Coronary artery (tissue), 2 donors: ENCODE data around the gene DEFB132.
"Not testable (repeated sequence)": the region's sequence is repeated elsewhere in the genome, so short reads cannot be mapped to it uniquely, and the experiment has no call there.

Experiments
- DNase-seq: peaks from one replicate; pipeline ENCODE4 v3.0.0-alpha.2; 2017; ENCODE audit warnings: low spot score
- H3K27ac ChIP-seq, 2 donors: fragments of 200-600 bp; sonication (generic); one replicate each; pipeline ENCODE4 v1.5.1; 2016 to 2019
- H3K4me3 ChIP-seq: fragments of 200-600 bp; sonication (generic); 2 replicates; pipeline ENCODE4 v1.5.1; 2016; ENCODE audit warnings: mild to moderate bottlenecking, moderate library complexity
- TF ChIP-seq, protein P1 (sequence below): fragments of 200-600 bp; sonication (generic); IDR thresholded peaks from one replicate; pipeline ENCODE4 v1.5.1; 2019; ENCODE audit warnings: antibody characterized with exemption

Gene DEFB132

DNA sequence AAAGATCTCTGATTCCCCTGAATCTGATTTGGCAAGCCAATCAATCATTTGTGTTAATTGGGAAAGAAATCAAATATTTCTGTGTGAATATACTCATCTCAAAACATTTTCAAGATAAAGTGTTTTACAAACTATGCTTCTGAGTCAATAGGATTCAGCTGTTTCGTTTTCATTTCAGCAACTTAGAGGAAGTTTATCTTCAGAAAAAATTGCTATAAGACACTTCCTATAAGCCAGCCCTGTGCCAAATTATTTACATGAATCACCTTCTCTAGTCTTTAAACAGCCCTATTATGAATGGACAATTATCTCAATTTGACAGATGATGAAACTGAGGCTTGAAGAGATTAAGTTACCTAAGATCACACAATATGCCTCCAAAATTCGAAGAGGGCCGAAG is 19.6 kb upstream of the DEFB132 start:
- DNase-seq: no peak
- TF ChIP-seq, protein P1, sequence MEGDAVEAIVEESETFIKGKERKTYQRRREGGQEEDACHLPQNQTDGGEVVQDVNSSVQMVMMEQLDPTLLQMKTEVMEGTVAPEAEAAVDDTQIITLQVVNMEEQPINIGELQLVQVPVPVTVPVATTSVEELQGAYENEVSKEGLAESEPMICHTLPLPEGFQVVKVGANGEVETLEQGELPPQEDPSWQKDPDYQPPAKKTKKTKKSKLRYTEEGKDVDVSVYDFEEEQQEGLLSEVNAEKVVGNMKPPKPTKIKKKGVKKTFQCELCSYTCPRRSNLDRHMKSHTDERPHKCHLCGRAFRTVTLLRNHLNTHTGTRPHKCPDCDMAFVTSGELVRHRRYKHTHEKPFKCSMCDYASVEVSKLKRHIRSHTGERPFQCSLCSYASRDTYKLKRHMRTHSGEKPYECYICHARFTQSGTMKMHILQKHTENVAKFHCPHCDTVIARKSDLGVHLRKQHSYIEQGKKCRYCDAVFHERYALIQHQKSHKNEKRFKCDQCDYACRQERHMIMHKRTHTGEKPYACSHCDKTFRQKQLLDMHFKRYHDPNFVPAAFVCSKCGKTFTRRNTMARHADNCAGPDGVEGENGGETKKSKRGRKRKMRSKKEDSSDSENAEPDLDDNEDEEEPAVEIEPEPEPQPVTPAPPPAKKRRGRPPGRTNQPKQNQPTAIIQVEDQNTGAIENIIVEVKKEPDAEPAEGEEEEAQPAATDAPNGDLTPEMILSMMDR: no peak
- Histone ChIP-seq H3K27ac (no peak overlapping the region), H3K4me3 (no peak overlapping the region)

DNA sequence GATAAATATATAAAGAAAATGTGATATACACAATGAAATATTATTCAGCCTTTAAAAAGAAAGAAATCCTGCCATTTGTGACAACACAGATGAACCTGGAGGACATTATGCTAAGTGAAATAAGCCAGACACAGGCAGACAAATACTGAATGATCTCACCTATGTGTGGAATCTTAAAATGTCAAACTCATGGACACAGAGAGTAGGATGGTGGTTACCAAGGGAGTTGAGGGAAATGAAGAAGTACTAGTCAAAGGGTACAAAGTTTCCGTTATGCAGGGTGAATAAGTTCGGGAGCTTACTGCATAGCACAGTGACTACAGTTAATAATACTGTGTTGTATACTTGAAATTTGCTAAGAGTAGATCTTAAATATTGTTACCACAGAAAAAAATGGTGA is 14.6 kb upstream of the DEFB132 start:
- TF ChIP-seq, protein P1: no peak
- no peak for DNase-seq
- H3K4me3 ChIP-seq: no peak overlapping the region

DNA sequence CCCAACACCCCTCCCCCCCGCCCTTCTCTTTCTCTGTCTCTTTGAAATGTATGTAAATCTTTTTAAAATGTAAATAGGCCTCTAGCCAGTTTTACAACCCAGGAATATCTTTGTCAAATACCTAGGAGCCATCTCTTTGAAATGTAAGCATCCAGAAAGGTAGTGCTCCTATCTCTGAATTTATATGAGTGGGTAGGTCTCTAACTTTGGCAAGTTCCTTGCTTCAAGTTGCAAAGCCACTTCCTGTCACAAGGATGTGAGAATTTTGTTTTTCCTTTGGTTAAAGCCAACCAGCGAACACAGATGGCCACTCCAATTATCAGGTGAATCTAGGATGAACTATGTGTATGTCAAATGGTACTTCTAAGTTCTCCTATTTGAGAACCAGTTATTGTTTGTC is 6.2 kb upstream of the DEFB132 start:
- Histone ChIP-seq H3K27ac (no peak overlapping the region), H3K4me3 (no peak overlapping the region)
- TF ChIP-seq, protein P1: no peak
- no peak for DNase-seq

More for the DNA sequence above, 14.6 kb upstream of the DEFB132 start:
- H3K27ac ChIP-seq: no peak overlapping the region

DNA sequence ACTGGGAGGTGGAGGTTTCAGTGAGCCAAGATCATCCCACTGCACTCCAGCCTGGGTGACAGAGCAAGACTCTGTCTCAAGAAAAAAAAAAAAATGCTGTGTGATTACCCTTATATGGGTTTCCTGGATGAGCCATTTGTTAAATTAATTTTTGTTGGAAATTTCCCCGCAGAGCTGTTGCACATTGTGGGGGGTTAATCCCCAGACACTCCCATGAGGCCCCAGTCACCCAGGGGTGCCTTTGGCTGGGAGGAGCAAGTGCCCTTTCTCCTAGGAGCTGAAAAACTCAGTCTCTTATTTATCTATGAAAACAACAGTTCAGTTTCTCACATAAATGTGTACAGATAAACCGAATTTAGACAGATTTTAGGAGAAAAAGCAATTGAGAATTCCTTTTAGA is 4.7 kb upstream of the DEFB132 start:
- Histone ChIP-seq H3K4me3 (no peak overlapping the region), H3K27ac (no peak overlapping the region)
- no peak for DNase-seq
- TF ChIP-seq, protein P1: no peak

DNA sequence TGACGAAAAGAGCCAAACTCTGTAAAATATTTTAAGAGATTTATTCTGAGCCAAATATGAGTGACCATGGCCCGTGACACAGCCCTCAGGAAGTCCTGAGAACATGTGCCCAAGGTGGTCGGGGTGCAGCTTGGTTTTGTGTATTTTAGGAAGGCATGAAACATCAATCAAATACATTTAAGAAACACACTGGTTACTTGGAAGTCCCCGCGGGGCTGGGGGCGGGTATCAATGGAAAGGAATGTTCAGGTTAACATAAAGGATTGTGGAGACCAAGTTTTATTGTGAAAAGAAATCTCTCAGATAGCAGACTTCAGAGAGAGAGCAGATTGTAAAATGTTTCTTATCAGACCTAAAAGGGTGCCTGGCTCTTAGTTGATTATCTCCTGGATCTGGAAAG is 4.1 kb upstream of the DEFB132 start:
- not testable (repeated sequence) for DNase-seq, H3K27ac ChIP-seq

DNA sequence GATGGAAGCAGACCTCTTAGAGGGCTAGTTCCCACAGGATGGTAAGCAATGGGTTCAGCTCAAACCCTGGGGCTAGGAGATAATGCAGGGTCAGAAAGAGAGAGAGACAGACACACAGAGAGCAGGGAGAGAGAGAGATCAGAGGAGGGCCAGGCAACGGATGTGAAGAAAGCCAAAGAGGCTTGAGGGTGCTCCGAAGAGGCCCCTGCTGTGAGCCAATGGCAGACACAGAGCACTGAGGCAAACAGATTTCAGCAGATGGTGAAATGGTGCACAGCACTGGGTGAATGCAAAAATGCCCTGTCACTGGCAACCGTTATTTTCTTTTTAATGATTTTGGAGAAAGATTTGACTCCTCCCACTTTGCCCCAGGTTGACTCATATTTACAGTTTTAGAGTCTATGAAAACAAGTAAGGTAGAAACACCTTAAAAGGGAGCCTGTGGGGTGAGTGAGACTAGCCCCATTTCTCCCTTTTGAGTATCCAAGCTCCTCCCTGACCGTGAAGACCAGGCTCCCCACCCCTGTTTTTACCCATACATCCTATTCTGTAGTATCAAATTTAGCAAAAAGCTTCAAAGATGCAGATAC is 840 bp downstream of the DEFB132 start:
- no peak for DNase-seq
- Histone ChIP-seq H3K4me3 (no peak overlapping the region), H3K27ac (no peak overlapping the region)
- TF ChIP-seq, protein P1: no peak

More for the DNA sequence above, 4.1 kb upstream of the DEFB132 start:
- H3K4me3 ChIP-seq: not testable (repeated sequence)

DNA sequence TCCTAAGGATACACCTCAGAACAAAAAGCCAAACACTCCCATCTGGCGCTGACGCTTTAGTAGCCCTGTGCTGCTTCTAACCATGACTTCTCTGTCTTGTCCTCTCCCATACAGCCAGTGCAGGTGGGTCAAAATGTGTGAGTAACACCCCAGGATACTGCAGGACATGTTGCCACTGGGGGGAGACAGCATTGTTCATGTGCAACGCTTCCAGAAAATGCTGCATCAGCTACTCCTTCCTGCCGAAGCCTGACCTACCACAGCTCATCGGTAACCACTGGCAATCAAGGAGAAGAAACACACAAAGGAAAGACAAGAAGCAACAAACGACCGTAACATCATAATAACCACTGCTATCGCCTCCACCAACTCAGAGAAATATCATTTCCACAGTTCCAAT is 1.4 kb downstream of the DEFB132 start:
- H3K27ac ChIP-seq: no peak overlapping the region

More for the DNA sequence above, 1.4 kb downstream of the DEFB132 start:
- TF ChIP-seq, protein P1: no peak
- H3K4me3 ChIP-seq: no peak overlapping the region
- no peak for DNase-seq
